Cardiac muscle cell (in vitro differentiated cells and primary cell): ENCODE measurements around the gene PKP4. TPM values are rescaled to one million over a fixed set of nuclear protein-coding genes. Genes with fewer than 3 reads are reported as not detected.

Experiments used
- DNase-seq, 2 donors: peaks; one replicate each; pipeline versions ENCODE4 v3.0.0 to v3.0.0-alpha.2; 2010 to 2017; ENCODE audit warnings: low read depth in 1 of 2, low spot score in 1 of 2
- H3K27ac ChIP-seq: fragments of 200-600 bp; sonication (generic); 2 replicates; pipeline ENCODE4 v1.5.1; 2016
- H3K27me3 ChIP-seq: fragments of 200-600 bp; sonication (generic); 2 replicates; pipeline ENCODE4 v1.6.0; 2016; ENCODE audit warnings: control low read depth
- H3K36me3 ChIP-seq: fragments of 200-600 bp; sonication (generic); 2 replicates; pipeline ENCODE4 v1.5.1; 2016; ENCODE audit warnings: control low read depth
- H3K4me1 ChIP-seq: fragments of 200-600 bp; sonication (generic); 2 replicates; pipeline ENCODE4 v1.8.1; 2017; ENCODE audit warnings: low read depth, mild to moderate bottlenecking, mixed run types
- H3K4me3 ChIP-seq: fragments of 200-600 bp; sonication (generic); 2 replicates; pipeline ENCODE4 v1.5.1; 2016; ENCODE audit warnings: mild to moderate bottlenecking
- H3K9me3 ChIP-seq: fragments of 200-600 bp; sonication (generic); 2 replicates; pipeline ENCODE4 v1.5.1; 2017; ENCODE audit warnings: low read depth, mild to moderate bottlenecking, control low read depth
- CTCF ChIP-seq: IDR thresholded peaks from 2 replicates; pipeline ENCODE4 v1.5.1; 2012; ENCODE audit warnings: low read depth, mild to moderate bottlenecking, low read length
- polyA plus RNA-seq: library from polyadenylated mRNA; unstranded; fragments of >200 nt; fragmentation: Nextera tagmentation; extraction: Ambion mirVana; gene quantifications from 2 replicates; pipeline ENCODE4 v1.2.1, GENCODE V29; 2016
- total RNA-seq: library from RNA; depleted of rRNA; stranded (reverse); fragments of >200 nt; gene quantifications from 2 replicates; pipeline ENCODE4 v1.2.3, GENCODE V29; 2016

The PKP4 gene
- total and polyA plus RNA-seq, 2 experiments from 2014 or later: 7.2 to 73.1 TPM

- H3K9me3 ChIP-seq: no peaks in the 10 kb centered on the region
- peak in 1 of 2 donors; percentile 71 for DNase-seq
- no peaks in the 10 kb centered on the region for H3K27me3 ChIP-seq
- no peaks in the 10 kb centered on the region for H3K36me3 ChIP-seq
- no peak overlapping the region for H3K27ac ChIP-seq
- peaks cover 3% of the 10 kb centered on the region for H3K4me1 ChIP-seq
- TF ChIP-seq CTCF: no peak
- H3K4me3 ChIP-seq: no peak overlapping the region
Observed at GRCh38 chr2:158518084-158518483, 61.3 kb downstream of the PKP4 start.

GRCh38 chr2:158519481-158519880 is 62.7 kb downstream of the PKP4 start:
- no peak overlapping the region for H3K27ac ChIP-seq
- H3K4me3 ChIP-seq: no peak overlapping the region
- DNase-seq: peak in 1 of 2 donors; percentile 40
- no peaks in the 10 kb centered on the region for H3K36me3 ChIP-seq
- TF ChIP-seq CTCF: no peak
- H3K4me1 ChIP-seq: peaks cover 3% of the 10 kb centered on the region
- no peaks in the 10 kb centered on the region for H3K27me3 ChIP-seq
- no peaks in the 10 kb centered on the region for H3K9me3 ChIP-seq

- DNase-seq: peak in 1 of 2 donors; percentile 45
- Histone ChIP-seq H3K4me3 (no peak overlapping the region), H3K27ac (no peak overlapping the region), H3K9me3 (no peaks in the 10 kb centered on the region), H3K36me3 (no peaks in the 10 kb centered on the region), H3K27me3 (no peaks in the 10 kb centered on the region), H3K4me1 (no peaks in the 10 kb centered on the region)
- no peak for TF ChIP-seq CTCF
Observed at GRCh38 chr2:158529379-158530259, 72.9 kb downstream of the PKP4 start.

DNA sequence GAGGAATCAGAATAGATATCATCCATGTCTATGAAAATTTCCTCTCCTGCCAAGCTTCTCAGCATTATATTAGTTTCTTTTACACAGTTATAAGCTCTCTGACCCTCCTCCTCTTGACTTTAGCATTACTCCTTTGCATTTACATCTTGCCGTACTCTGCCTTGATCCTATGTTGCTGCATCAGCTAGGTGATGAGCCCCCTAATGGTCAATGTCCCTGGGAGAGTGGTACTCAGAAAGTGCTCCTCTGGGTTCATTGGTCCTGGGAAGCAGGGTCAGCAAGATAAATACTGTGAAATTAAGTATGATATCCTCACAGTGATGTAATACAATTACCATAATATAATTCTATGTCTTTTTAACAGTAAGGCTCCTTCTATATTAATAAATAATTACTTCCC is 74.1 kb downstream of the PKP4 start:
- no peak overlapping the region for H3K4me3 ChIP-seq
- DNase-seq: no peak
- no peak overlapping the region for H3K27ac ChIP-seq
- H3K36me3 ChIP-seq: no peaks in the 10 kb centered on the region
- H3K9me3 ChIP-seq: no peaks in the 10 kb centered on the region
- no peaks in the 10 kb centered on the region for H3K27me3 ChIP-seq
- no peaks in the 10 kb centered on the region for H3K4me1 ChIP-seq
- TF ChIP-seq CTCF: no peak

DNA sequence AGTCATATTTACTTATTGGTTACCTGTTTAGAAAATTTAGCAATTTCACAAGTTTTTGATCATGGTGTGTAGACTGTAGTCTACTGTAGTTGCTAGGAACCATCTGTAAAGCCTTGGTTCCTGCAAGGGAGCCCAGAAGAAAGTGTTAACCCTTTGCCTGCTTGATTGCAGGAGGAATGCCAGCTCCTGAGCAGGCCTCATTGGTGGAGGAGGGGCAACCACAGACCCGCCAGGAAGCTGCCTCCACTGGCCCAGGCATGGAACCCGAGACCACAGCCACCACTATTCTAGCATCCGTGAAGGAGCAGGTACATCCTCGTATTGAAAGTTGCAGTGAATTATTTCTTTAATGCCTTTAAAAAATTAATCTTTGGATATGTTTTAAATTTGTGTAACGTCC is 76.3 kb downstream of the PKP4 start:
- Histone ChIP-seq H3K27ac (no peak overlapping the region), H3K4me3 (no peak overlapping the region), H3K27me3 (no peaks in the 10 kb centered on the region), H3K4me1 (no peaks in the 10 kb centered on the region), H3K9me3 (no peaks in the 10 kb centered on the region), H3K36me3 (no peaks in the 10 kb centered on the region)
- TF ChIP-seq CTCF: no peak
- DNase-seq: no peak
